H9 (cell line): ENCODE data around the gene ZNF488. TPM values are rescaled to one million over a fixed set of nuclear protein-coding genes. Genes with fewer than 3 reads are reported as not detected.

Source experiments
- DNase-seq: peaks from one replicate; pipeline ENCODE4 v3.0.0-alpha.2; 2017
- H2AFZ ChIP-seq: one replicate; pipeline ENCODE4 v1.6.1; 2013; ENCODE audit warnings: mild to moderate bottlenecking, low read length, control low read depth, moderate library complexity
- H2AK5ac ChIP-seq: 2 replicates; pipeline ENCODE4 v1.6.1; 2013; ENCODE audit warnings: low read length, control low read depth, mixed read lengths; ENCODE audit not compliant: insufficient read length
- H2BK120ac ChIP-seq: one replicate; pipeline ENCODE4 v1.6.1; 2013; ENCODE audit warnings: low read depth, mild to moderate bottlenecking, low read length, control low read depth, inconsistent platforms; ENCODE audit not compliant: poor library complexity, severe bottlenecking
- H2BK12ac ChIP-seq: 2 replicates; pipeline ENCODE4 v1.6.1; 2013; ENCODE audit warnings: low read length, control low read depth, mixed read lengths, low read depth; ENCODE audit not compliant: insufficient read length
- H2BK15ac ChIP-seq: 2 replicates; pipeline ENCODE4 v1.6.1; 2013; ENCODE audit warnings: low read depth, low read length, control low read depth
- H2BK20ac ChIP-seq: one replicate; pipeline ENCODE4 v1.6.1; 2013; ENCODE audit warnings: low read depth, mild to moderate bottlenecking, low read length, control low read depth, inconsistent platforms; ENCODE audit not compliant: poor library complexity, severe bottlenecking
- H2BK5ac ChIP-seq: 2 replicates; pipeline ENCODE4 v1.6.1; 2013; ENCODE audit warnings: low read length, control low read depth, mixed read lengths; ENCODE audit not compliant: insufficient read length
- H3K14ac ChIP-seq: 2 replicates; pipeline ENCODE4 v1.6.1; 2013; ENCODE audit warnings: low read length, control low read depth; ENCODE audit not compliant: insufficient read depth
- H3K18ac ChIP-seq: 2 replicates; pipeline ENCODE4 v1.6.1; 2013; ENCODE audit warnings: low read depth, mild to moderate bottlenecking, mixed read lengths, low read length, control low read depth; ENCODE audit not compliant: insufficient read length
- H3K23ac ChIP-seq: 2 replicates; pipeline ENCODE4 v1.6.1; 2013; ENCODE audit warnings: low read length, control low read depth, mixed read lengths, low read depth; ENCODE audit not compliant: insufficient read length
- H3K23me2 ChIP-seq: 2 replicates; pipeline ENCODE4 v1.6.1; 2013; ENCODE audit warnings: low read depth, mild to moderate bottlenecking, mixed read lengths, low read length, control low read depth; ENCODE audit not compliant: insufficient read length, poor library complexity, severe bottlenecking
- H3K27ac ChIP-seq: 2 replicates; pipeline ENCODE4 v1.5.1; 2013; ENCODE audit warnings: low read length, control low read depth, mixed read lengths, low read depth; ENCODE audit not compliant: insufficient read length
- H3K27me3 ChIP-seq: 2 replicates; pipeline ENCODE4 v1.6.1; 2013; ENCODE audit warnings: low read length, control low read depth, inconsistent platforms; ENCODE audit not compliant: insufficient read depth
- H3K4ac ChIP-seq: 2 replicates; pipeline ENCODE4 v1.6.1; 2013; ENCODE audit warnings: low read depth, mild to moderate bottlenecking, control low read depth, inconsistent platforms, low read length, moderate library complexity
- H3K4me1 ChIP-seq: 2 replicates; pipeline ENCODE4 v1.6.1; 2013; ENCODE audit warnings: low read length, control low read depth, inconsistent platforms; ENCODE audit not compliant: insufficient read depth
- H3K4me2 ChIP-seq: 2 replicates; pipeline ENCODE4 v1.6.1; 2013; ENCODE audit warnings: low read length, control low read depth, mixed read lengths; ENCODE audit not compliant: insufficient read length, insufficient read depth
- H3K56ac ChIP-seq: 2 replicates; pipeline ENCODE4 v1.6.1; 2013; ENCODE audit warnings: low read depth, mild to moderate bottlenecking, mixed read lengths, low read length, control low read depth; ENCODE audit not compliant: insufficient read length
- H3K79me1 ChIP-seq: 2 replicates; pipeline ENCODE4 v1.6.1; 2013; ENCODE audit warnings: low read depth, mild to moderate bottlenecking, moderate library complexity, low read length, control low read depth, inconsistent platforms; ENCODE audit not compliant: insufficient read depth, poor library complexity, severe bottlenecking
- H3K79me2 ChIP-seq: 2 replicates; pipeline ENCODE4 v1.6.1; 2013; ENCODE audit warnings: low read length, control low read depth, inconsistent platforms; ENCODE audit not compliant: insufficient read depth
- H3K9ac ChIP-seq: 2 replicates; pipeline ENCODE4 v1.6.1; 2013; ENCODE audit warnings: low read length, control low read depth, mixed read lengths; ENCODE audit not compliant: insufficient read length; ENCODE audit errors: extremely low read depth
- H3K9me3 ChIP-seq: one replicate; pipeline ENCODE4 v1.6.1; 2013; ENCODE audit warnings: low read depth, low read length, inconsistent platforms; ENCODE audit not compliant: control insufficient read depth
- H3T11ph ChIP-seq: one replicate; pipeline ENCODE4 v1.6.1; 2013; ENCODE audit warnings: mild to moderate bottlenecking, low read length, control low read depth, inconsistent platforms
- H4K20me1 ChIP-seq: one replicate; pipeline ENCODE4 v1.6.1; 2013; ENCODE audit not compliant: control insufficient read depth, insufficient read length, insufficient read depth
- H4K5ac ChIP-seq: 2 replicates; pipeline ENCODE4 v1.6.1; 2013; ENCODE audit warnings: low read depth, mild to moderate bottlenecking, mixed read lengths, low read length, control low read depth; ENCODE audit not compliant: insufficient read length
- H4K8ac ChIP-seq: replicated peaks from 2 replicates; pipeline ENCODE4 v1.6.1; 2013; ENCODE audit warnings: low read length, control low read depth, mixed read lengths, low read depth; ENCODE audit not compliant: insufficient read length
- H4K91ac ChIP-seq: 2 replicates; pipeline ENCODE4 v1.6.1; 2013; ENCODE audit warnings: low read depth, mild to moderate bottlenecking, moderate library complexity, mixed read lengths, low read length, control low read depth; ENCODE audit not compliant: insufficient read length
- H3K27ac Mint-ChIP-seq, 3 experiments: 2 replicates in 2 of 3; 3 replicates in 1 of 3; pipeline ENCODE4 v1.8.0; 2020 to 2021; ENCODE audit warnings: mixed read lengths in 3 of 3, mild to moderate bottlenecking in 1 of 3, moderate library complexity in 1 of 3
- H3K27me3 Mint-ChIP-seq: 2 replicates; pipeline ENCODE4 v1.8.0; 2021; ENCODE audit warnings: low read depth, mild to moderate bottlenecking, moderate library complexity, mixed read lengths
- H3K36me3 Mint-ChIP-seq, 3 experiments: 2 replicates in 2 of 3; 3 replicates in 1 of 3; pipeline ENCODE4 v1.8.0; 2020 to 2021; ENCODE audit warnings: low read depth in 3 of 3, mixed read lengths in 3 of 3; ENCODE audit not compliant: insufficient read depth in 1 of 3
- H3K4me1 Mint-ChIP-seq, 2 experiments: 2 replicates each; pipeline ENCODE4 v1.8.0; 2020; ENCODE audit warnings: mixed read lengths in 2 of 2
- H3K4me3 Mint-ChIP-seq, 2 experiments: 2 replicates in 1 of 2; 3 replicates in 1 of 2; pipeline ENCODE4 v1.8.0; 2020 to 2021; ENCODE audit warnings: mild to moderate bottlenecking in 2 of 2, mixed read lengths in 2 of 2, moderate library complexity in 1 of 2
- H3K9me3 Mint-ChIP-seq, 2 experiments: 2 replicates in 1 of 2; 3 replicates in 1 of 2; pipeline ENCODE4 v1.8.0; 2020; ENCODE audit warnings: mild to moderate bottlenecking in 2 of 2, mixed read lengths in 2 of 2, moderate library complexity in 1 of 2
- CTCF ChIP-seq: fragments of 200-600 bp; sonication (generic); conservative IDR thresholded peaks from 3 replicates; pipeline ENCODE4 v1.8.0; 2021; ENCODE audit warnings: antibody characterized with exemption, mild to moderate bottlenecking
- whole genome bisulfite sequencing: extraction: QIAGEN DNeasy Blood & Tissue Kit; methylation state at CpG from one replicate; pipeline ENCODE4 v1.1.7; 2013; ENCODE audit warnings: missing lambda C conversion rate, low lambda C conversion rate, mixed read lengths; ENCODE audit not compliant: insufficient read length; ENCODE audit errors: extremely low coverage; 5-methylcytosine and 5-hydroxymethylcytosine counted together
- total RNA-seq: library from RNA; stranded (reverse); gene quantifications from 2 replicates; pipeline ENCODE4 v1.2.1, GENCODE V29; 2021

Gene ZNF488
- total RNA-seq, 1 experiment from 2014 or later: 2.9 TPM

GRCh38 chr10:47414227-47414592 is 30.1 kb upstream of the ZNF488 start:
- no peaks in the 10 kb centered on the region for H3K79me1 ChIP-seq
- H3K4me1 Mint-ChIP-seq: no peaks in the 10 kb centered on the region

More at GRCh38 chr10:47414227-47414592, 30.1 kb upstream of the ZNF488 start:
- H3K4me2 ChIP-seq: no peak overlapping the region
- Mint-ChIP-seq H3K27me3 (peaks cover 6% of the 10 kb centered on the region), H3K4me3 (no peak overlapping the region), H3K9me3 (no peaks in the 10 kb centered on the region), H3K36me3 (no peaks in the 10 kb centered on the region), H3K27ac (no peak overlapping the region)
- H4K91ac ChIP-seq: no peak overlapping the region
- no peaks in the 10 kb centered on the region for H3K79me2 ChIP-seq
- no peak overlapping the region for H3K23ac ChIP-seq
- no peak overlapping the region for H2AK5ac ChIP-seq
- no peak overlapping the region for H4K8ac ChIP-seq
- H2BK5ac ChIP-seq: no peak overlapping the region
- H2BK20ac ChIP-seq: no peak overlapping the region
- H4K20me1 ChIP-seq: no peaks in the 10 kb centered on the region
- no peak overlapping the region for H4K5ac ChIP-seq
- no peaks in the 10 kb centered on the region for H3K4me1 ChIP-seq
- H3K9ac ChIP-seq: no peak overlapping the region
- no peaks in the 10 kb centered on the region for H3K9me3 ChIP-seq
- H2AFZ ChIP-seq: no peak overlapping the region
- no peak overlapping the region for H3K56ac ChIP-seq
- no peak for TF ChIP-seq CTCF
- no peak overlapping the region for H2BK120ac ChIP-seq
- H3K4ac ChIP-seq: no peak overlapping the region
- no peaks in the 10 kb centered on the region for H3K23me2 ChIP-seq
- no peak overlapping the region for H3K27ac ChIP-seq
- H3K14ac ChIP-seq: no peak overlapping the region
- no peak overlapping the region for H3T11ph ChIP-seq
- no CpG with 5 or more reads among the region's 2 CpGs for WGBS
- H2BK15ac ChIP-seq: no peak overlapping the region
- no peaks in the 10 kb centered on the region for H3K27me3 ChIP-seq
- no peak for DNase-seq
- H2BK12ac ChIP-seq: no peak overlapping the region
- no peak overlapping the region for H3K18ac ChIP-seq
